ENCODE measurements around the gene TSPO. TPM values are rescaled to one million over a fixed set of nuclear protein-coding genes. Genes with fewer than 3 reads are reported as not detected.

Gene TSPO
- total and polyA plus RNA-seq, 8 donors = 198 to 489 (median 380) TPM

DNA sequence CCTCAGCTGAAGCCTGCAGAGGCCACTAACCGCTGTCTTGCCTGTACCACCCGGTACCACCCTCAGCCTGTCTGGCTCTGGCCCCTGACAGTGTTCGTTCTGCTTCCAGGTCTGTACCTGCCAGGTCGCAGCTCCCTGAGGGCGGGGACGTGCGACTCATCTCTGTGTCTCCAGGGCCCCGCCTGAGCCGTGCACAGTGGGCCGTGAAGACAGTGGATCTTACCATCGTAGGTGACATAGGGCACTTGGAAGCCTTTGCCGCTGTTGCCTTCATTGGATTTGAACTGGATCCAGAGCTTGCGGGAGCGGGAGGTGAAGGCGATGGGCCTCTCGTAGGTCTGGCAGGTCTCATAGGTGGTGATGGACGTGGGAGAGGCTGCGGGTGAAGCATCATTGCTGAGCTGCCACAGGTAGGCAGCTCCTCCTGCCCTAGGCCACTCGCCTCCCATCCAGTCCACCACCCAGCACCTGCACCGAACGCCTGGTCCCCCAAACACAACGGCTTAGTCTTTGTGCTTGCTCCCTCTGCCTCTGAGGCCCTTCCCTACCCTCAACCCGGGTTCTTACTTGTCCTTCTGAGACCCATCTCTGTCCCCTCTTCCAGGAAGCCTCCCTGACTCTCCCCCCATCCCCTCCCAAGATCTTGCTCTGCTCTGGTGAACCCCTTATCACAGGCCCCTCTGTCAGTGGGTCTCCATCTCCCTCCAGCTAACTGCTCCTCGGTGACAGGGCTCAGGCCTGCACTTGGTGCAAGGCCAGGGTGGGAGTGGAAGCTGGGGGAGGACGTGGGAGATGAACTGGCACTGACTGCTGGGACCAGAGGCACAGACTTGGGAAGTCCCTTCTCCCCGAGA lies 56.7 kb downstream of the TSPO start:
- no peaks in the 10 kb centered on the region for H3K9me3 ChIP-seq
- TF ChIP-seq POLR2AphosphoS5 (IDR thresholded peaks at IDR 0.05) (no peak), EP300 (IDR thresholded peaks at IDR 0.05) (no peak), POLR2A (IDR thresholded peaks at IDR 0.05) (no peak), CTCF (IDR thresholded peaks at IDR 0.05) (no peak)
- no peak overlapping the region for H3K4me3 ChIP-seq
- H3K4me1 ChIP-seq = no peaks in the 10 kb centered on the region
- peaks cover 0 to 4% (median 0%) of the 10 kb centered on the region in 4 donors for H3K36me3 ChIP-seq
- peaks cover 0 to 13% (median 0%) of the 10 kb centered on the region in 3 donors for H3K27me3 ChIP-seq
- H3K27ac ChIP-seq = no peak overlapping the region
- DNase-seq = no peak
- 75 to 82% (median 80%) methylated on average over 26 of the region's 26 CpGs for WGBS, 5 donors
- intact Hi-C loops (cut with DNase I; ENCODE audit: low total_unique reads) = no loop called here

DNA sequence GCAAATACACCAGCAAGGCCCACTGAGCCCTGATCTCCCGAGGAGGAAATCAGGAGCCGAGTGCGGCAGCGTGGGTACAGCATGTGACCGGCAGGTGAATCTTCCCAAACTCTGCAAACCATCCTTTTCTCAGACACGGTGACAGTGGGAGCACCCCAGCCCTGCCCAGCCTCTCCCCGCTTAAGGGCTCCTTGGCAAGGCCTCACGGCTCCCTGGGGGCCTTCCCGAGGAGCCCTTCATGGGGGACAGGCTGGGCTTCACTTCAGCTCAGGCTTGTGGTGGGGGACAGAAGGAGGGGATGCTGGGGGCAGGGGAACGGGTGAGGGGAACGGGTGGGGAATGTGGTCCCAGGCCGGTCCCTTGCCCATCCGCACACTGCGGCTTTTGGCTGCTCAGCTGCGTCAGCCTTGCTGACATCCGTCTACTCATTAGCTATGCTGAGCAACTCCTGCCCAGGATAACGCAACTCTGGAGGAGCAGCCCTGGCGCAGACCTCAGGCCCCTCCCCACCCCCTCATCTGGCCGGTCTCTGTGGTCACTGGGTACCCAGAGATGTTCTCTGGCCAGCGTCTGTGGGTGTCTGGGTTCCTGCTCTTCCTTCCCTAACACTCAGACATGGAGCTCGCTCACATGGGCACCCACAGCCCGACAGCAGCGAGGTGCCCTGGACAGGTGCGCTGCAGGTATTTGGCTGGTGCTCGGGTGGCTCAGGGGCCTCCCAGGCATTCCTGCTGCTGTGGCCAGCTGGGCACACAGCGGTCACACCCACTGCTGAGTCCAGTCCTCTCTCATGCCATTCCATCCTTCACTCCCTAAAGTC lies 57.6 kb downstream of the TSPO start:
- no peak overlapping the region for H3K4me3 ChIP-seq
- TF ChIP-seq EP300 (IDR thresholded peaks at IDR 0.05) (no peak), CTCF (IDR thresholded peaks at IDR 0.05) (no peak), POLR2AphosphoS5 (IDR thresholded peaks at IDR 0.05) (no peak), POLR2A (IDR thresholded peaks at IDR 0.05) (no peak)
- no peak overlapping the region for H3K27ac ChIP-seq
- intact Hi-C loops (cut with DNase I; ENCODE audit: low total_unique reads) = no loop called here
- H3K4me1 ChIP-seq = no peaks in the 10 kb centered on the region
- WGBS, 5 donors = 79 to 88% (median 82%) methylated on average over 20 to 26 of the region's 26 CpGs
- H3K27me3 ChIP-seq = peaks cover 0 to 13% (median 0%) of the 10 kb centered on the region in 3 donors
- peaks cover 0 to 4% (median 0%) of the 10 kb centered on the region in 4 donors for H3K36me3 ChIP-seq
- no peaks in the 10 kb centered on the region for H3K9me3 ChIP-seq
- no peak for DNase-seq

GRCh38 chr22:43209523-43209890 lies 58.1 kb downstream of the TSPO start:
- Histone ChIP-seq H3K4me3 (no peak overlapping the region), H3K27me3 (peaks cover 0 to 19% (median 5%) of the 10 kb centered on the region in 3 donors), H3K36me3 (peaks cover 0 to 4% (median 0%) of the 10 kb centered on the region in 4 donors), H3K27ac (no peak overlapping the region), H3K4me1 (no peaks in the 10 kb centered on the region), H3K9me3 (no peaks in the 10 kb centered on the region)
- intact Hi-C loops (cut with DNase I; ENCODE audit: low total_unique reads) = no loop called here
- 86 to 91% (median 88%) methylated on average over 15 of the region's 15 CpGs for WGBS, 5 donors
- DNase-seq = no peak
- TF ChIP-seq CTCF (IDR thresholded peaks at IDR 0.05) (no peak), EP300 (IDR thresholded peaks at IDR 0.05) (no peak), POLR2AphosphoS5 (IDR thresholded peaks at IDR 0.05) (no peak), POLR2A (IDR thresholded peaks at IDR 0.05) (no peak)

- Histone ChIP-seq H3K4me3 (no peak overlapping the region), H3K27ac (no peak overlapping the region), H3K36me3 (peaks cover 0 to 4% (median 0%) of the 10 kb centered on the region in 4 donors), H3K9me3 (no peaks in the 10 kb centered on the region), H3K4me1 (no peaks in the 10 kb centered on the region), H3K27me3 (peaks cover 0 to 24% (median 6%) of the 10 kb centered on the region in 3 donors)
- 87 to 94% (median 87%) methylated on average over 10 to 22 of the region's 22 CpGs for WGBS, 5 donors
- intact Hi-C loops (cut with DNase I; ENCODE audit: low total_unique reads) = no loop called here
- DNase-seq = no peak
- no peak for TF ChIP-seq POLR2A (IDR thresholded peaks at IDR 0.05)
Measured at GRCh38 chr22:43209971-43210370, 58.6 kb downstream of the TSPO start.
